Progenitor cell of endocrine pancreas (in vitro differentiated cells): Measurements from ENCODE around the gene E2F4. TPM values are rescaled to one million over a fixed set of nuclear protein-coding genes. Genes with fewer than 3 reads are reported as not detected.

ENCODE experiments used
- DNase-seq: peaks from one replicate; pipeline ENCODE4 v3.0.0; 2021; ENCODE audit warnings: low spot score; ENCODE audit not compliant: unreplicated experiment
- H3K27ac Mint-ChIP-seq: 2 replicates; pipeline ENCODE4 v1.8.0; 2021; ENCODE audit warnings: mild to moderate bottlenecking, moderate library complexity, mixed read lengths
- H3K27me3 Mint-ChIP-seq: 2 replicates; pipeline ENCODE4 v1.8.0; 2021; ENCODE audit warnings: mixed read lengths
- H3K36me3 Mint-ChIP-seq: 2 replicates; pipeline ENCODE4 v1.8.0; 2022; ENCODE audit warnings: mixed read lengths; ENCODE audit not compliant: insufficient read depth
- H3K4me1 Mint-ChIP-seq: 2 replicates; pipeline ENCODE4 v1.8.0; 2021; ENCODE audit warnings: low read depth, mixed read lengths
- H3K4me3 Mint-ChIP-seq: 2 replicates; pipeline ENCODE4 v1.8.0; 2021; ENCODE audit warnings: low read depth, mild to moderate bottlenecking, moderate library complexity, mixed read lengths
- H3K9me3 Mint-ChIP-seq: 2 replicates; pipeline ENCODE4 v1.8.0; 2021; ENCODE audit warnings: low read depth, mixed read lengths
- total RNA-seq: library from RNA; stranded (reverse); gene quantifications from 2 replicates; pipeline ENCODE4 v1.2.1, GENCODE V29; 2021
- TF ChIP-seq, protein P1 (sequence below): fragments of 200-600 bp; sonication (generic); IDR thresholded peaks from one replicate; pipeline ENCODE4 v1.5.0; 2021; ENCODE audit warnings: antibody characterized with exemption, mild to moderate bottlenecking; ENCODE audit not compliant: unreplicated experiment

The E2F4 gene
- total RNA-seq, 1 donor from 2014 or later = 82.1 TPM

DNA sequence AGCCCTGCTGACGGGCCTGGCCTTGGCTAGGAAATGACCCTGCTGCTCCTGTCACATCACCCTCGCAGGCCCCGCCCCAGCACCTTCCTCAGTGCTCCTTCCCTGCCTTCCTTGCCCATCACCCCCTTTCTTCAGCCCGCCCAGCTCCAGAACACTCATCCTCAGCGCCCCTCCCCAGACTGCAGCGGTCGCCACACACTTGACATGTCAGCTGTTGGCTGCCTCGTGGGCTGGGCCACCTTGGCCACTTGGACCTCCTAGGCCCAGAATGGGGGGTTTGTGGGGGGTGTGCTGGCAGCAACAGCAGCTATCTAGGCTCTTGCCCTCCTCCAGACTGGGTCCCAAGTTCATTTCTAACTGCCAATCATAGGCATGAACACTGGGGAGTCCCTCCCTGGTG is 17.6 kb downstream of the E2F4 start:
- Mint-ChIP-seq H3K4me3 (no peak overlapping the region), H3K27ac (no peak overlapping the region), H3K27me3 (peaks cover 7% of the 10 kb centered on the region), H3K4me1 (no peaks in the 10 kb centered on the region), H3K36me3 (no peaks in the 10 kb centered on the region), H3K9me3 (no peaks in the 10 kb centered on the region)
- TF ChIP-seq, protein P1, sequence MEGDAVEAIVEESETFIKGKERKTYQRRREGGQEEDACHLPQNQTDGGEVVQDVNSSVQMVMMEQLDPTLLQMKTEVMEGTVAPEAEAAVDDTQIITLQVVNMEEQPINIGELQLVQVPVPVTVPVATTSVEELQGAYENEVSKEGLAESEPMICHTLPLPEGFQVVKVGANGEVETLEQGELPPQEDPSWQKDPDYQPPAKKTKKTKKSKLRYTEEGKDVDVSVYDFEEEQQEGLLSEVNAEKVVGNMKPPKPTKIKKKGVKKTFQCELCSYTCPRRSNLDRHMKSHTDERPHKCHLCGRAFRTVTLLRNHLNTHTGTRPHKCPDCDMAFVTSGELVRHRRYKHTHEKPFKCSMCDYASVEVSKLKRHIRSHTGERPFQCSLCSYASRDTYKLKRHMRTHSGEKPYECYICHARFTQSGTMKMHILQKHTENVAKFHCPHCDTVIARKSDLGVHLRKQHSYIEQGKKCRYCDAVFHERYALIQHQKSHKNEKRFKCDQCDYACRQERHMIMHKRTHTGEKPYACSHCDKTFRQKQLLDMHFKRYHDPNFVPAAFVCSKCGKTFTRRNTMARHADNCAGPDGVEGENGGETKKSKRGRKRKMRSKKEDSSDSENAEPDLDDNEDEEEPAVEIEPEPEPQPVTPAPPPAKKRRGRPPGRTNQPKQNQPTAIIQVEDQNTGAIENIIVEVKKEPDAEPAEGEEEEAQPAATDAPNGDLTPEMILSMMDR = no peak
- no peak for DNase-seq

DNA sequence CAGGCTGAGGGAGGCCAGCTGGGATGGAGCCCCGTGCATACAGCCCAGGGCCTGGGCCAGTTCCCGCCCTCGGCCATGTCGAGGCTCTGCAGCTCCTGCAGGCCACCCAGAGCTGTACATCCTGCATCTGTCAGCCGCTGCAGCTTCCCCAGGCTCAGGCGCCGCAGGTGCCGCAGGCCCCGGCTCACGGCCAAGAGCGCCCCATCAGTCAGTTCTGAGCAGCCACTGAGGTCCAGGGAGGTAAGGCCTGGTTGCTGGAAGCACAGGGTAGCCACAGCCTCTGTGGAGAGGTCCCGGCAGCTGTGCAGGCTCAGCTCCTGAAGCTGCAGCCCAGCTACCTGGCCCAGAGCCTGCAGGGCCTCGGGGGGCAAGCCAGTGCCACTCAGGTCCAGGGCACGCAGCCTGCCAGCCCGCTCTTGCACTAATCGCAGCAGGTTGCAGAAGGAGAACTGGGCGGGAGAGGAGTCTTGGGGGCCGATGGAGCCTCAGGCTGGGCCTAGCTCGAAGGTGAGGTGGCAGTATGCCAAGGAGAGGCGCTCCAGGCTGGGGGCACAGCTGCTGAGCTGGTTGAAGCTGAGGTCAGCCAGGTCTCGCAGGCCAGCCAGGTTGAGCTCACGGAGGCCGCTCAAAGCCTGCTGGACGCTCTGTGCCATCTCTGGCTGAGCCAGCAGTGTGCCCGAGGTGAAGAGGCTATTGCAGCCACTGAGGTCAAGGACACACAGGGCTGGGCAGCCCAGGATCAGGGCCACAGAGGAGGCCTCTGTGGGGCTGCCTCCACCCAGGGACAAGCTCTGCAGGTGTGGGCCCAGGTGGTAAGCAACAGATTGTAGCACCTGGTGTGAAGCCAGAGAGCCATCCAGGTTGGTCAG is 18.3 kb downstream of the E2F4 start:
- no peak overlapping the region for H3K27ac Mint-ChIP-seq
- no peaks in the 10 kb centered on the region for H3K9me3 Mint-ChIP-seq
- TF ChIP-seq, protein P1 = no peak
- H3K27me3 Mint-ChIP-seq = peaks cover 7% of the 10 kb centered on the region
- no peak overlapping the region for H3K4me3 Mint-ChIP-seq
- DNase-seq = no peak
- H3K36me3 Mint-ChIP-seq = no peaks in the 10 kb centered on the region
- no peaks in the 10 kb centered on the region for H3K4me1 Mint-ChIP-seq

GRCh38 chr16:67211674-67212073 is 19.7 kb downstream of the E2F4 start:
- Mint-ChIP-seq H3K36me3 (no peaks in the 10 kb centered on the region), H3K9me3 (no peaks in the 10 kb centered on the region), H3K27ac (no peak overlapping the region), H3K4me3 (no peak overlapping the region), H3K4me1 (no peaks in the 10 kb centered on the region), H3K27me3 (peaks cover 20% of the 10 kb centered on the region)
- TF ChIP-seq, protein P1 = no peak
- no peak for DNase-seq

- DNase-seq = no peak
- no peaks in the 10 kb centered on the region for H3K9me3 Mint-ChIP-seq
- TF ChIP-seq, protein P1 = no peak
- peaks cover 31% of the 10 kb centered on the region for H3K27me3 Mint-ChIP-seq
- no peak overlapping the region for H3K4me3 Mint-ChIP-seq
- H3K4me1 Mint-ChIP-seq = no peaks in the 10 kb centered on the region
- no peak overlapping the region for H3K27ac Mint-ChIP-seq
- H3K36me3 Mint-ChIP-seq = no peaks in the 10 kb centered on the region
These were observed 20.8 kb downstream of the E2F4 start for GRCh38 chr16:67212766-67213165.

DNA sequence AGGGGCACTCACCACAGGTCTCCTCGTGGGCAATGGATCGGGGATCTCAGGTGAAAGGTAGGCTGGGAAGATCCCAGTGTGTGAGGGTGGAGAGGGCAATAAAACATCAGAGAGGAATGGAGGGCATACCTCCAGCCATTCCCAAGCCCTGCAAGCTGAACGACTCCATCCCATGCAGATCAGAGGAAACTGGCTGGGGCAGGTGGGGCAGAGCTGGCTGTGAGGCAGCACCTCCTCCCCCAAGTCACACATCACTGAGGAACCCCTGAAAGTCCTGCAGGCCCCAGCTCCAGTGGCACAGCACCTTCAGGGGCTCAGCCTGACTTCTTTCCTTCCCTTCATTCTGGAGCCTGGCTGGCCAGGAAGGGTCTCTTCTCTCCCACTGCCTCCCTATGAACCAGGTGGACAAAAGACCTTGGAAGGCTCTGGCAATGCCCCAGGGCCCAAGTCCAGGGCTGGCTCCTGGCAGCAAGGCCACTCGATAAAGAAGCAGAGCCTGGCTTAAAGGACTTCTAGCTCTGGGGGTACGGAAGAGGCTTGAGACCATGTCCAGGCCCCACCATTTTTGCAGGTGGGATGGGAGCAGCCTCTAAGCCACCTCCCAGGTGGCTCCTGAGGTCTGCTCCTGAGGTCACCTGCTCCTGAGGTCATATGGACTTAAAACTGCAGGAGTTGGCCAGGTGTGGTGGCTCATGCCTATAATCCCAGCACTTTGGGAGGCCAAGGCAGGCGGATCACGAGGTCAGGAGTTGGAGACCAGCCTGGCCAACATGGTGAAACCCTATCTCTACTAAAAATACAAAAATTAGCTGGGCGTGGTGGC is 21.5 kb downstream of the E2F4 start:
- Mint-ChIP-seq H3K27me3 (peaks cover 31% of the 10 kb centered on the region), H3K9me3 (no peaks in the 10 kb centered on the region), H3K36me3 (no peaks in the 10 kb centered on the region), H3K27ac (no peak overlapping the region), H3K4me3 (no peak overlapping the region), H3K4me1 (no peaks in the 10 kb centered on the region)
- DNase-seq = no peak
- TF ChIP-seq, protein P1 = no peak
